Activated CD8-positive, alpha-beta memory T cell treated with anti-CD3 and anti-CD28 coated beads, Interleukin-2, amount 50 U/mL, for 24 hours (primary cell): ENCODE data around the gene DOK1.

ENCODE experiments used
- DNase-seq: peaks from one replicate; pipeline ENCODE4 v3.0.0-alpha.2; 2020; ENCODE audit errors: extremely low read depth

Gene DOK1

DNA sequence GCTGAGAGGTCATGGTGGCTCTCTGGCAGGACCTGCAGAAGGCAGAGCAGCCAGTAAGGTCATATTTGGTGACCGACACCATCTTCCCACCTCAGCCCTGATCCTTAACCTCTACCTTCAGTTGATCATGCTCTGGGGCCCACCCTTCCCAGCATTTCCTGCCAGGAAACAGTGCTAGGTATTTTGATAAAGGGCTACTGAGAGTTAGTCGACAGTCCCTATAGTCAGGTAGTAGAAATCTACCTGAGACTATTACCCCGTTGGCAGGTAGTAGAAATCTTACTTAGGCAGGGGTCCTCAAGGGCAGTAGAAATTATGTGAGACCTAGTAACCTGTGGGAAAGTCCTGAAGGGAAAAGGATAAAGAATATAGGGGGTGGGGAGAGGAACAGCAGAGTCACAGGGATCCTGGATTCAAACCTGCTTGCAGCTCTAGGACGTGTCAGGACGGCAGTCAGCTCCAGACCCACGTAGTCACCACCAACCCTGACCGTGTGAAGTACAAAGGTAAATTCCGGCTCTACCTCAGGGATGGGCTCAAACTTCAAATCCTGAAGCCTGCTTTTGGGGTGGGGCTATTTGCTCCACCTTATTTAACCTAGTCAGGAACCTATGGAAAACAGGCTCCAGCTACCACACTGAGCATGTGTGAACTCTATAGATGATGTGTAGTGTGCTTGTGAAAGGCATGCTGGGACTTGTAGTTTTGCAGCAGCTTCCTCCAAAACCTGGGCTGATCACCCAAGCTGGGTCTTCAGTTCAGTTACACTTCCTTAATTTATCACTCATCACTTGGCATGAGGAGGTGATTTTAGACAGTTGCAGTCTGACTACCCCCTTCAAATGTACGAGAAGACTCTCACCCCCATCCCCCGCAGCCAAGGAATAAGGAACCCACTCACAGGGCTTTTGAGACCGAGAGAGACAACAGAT lies 28.5 kb upstream of the DOK1 start, which contains the start of gene DQX1:
Gene DQX1 (minus strand): TSS at position 515 of the 932 bp plus-strand sequence. CDS start 502 bp downstream, at position 13.
- DNase-seq = no peak

DNA sequence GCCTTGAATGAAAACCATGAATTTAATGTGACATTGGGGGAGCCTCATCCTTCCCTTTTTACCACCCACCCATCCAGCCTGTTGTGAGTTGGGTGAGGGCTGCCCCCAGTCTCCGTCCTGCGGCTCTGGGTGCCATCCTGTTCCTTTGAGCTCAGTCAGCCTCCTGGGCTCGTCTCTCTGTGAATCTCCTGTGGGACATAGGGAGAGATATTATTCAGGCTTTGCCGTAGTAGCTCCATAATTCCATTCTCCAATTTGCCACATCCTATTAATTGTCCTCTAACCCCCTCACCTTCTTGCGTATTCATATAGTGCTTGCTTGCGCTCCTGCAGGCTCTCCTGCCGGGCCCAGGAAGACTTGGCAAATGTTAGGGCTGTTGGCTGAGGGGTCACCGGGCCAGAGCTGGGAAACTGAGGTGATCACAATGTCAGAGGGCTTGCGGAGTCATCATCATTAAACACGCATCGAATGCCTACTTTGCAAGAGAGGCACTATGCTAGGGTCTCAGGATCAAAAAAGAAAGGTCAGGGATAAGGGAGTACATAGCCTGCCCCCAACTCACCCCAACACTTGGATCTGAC lies 27.8 kb upstream of the DOK1 start:
- no peak for DNase-seq

DNA sequence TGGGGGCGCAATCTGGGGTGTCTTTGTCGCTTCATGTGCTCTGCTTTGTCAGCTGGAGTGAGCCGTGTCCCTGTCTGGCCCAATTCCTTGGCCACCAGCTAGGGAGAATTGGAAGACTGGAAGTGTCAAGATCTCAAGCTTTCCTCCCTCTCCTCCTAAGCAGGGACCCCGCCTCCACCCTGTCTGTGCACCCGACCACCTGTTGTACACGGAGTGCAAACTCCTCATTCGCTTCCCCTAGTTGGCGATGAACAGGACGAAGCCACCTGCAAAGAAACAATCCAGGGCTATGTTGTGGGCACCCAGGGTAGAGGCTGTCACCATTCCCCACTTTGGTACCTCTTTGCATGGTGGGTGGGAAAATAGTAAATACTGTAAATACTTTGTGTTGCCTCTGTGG lies 26.8 kb upstream of the DOK1 start:
- no peak for DNase-seq

DNA sequence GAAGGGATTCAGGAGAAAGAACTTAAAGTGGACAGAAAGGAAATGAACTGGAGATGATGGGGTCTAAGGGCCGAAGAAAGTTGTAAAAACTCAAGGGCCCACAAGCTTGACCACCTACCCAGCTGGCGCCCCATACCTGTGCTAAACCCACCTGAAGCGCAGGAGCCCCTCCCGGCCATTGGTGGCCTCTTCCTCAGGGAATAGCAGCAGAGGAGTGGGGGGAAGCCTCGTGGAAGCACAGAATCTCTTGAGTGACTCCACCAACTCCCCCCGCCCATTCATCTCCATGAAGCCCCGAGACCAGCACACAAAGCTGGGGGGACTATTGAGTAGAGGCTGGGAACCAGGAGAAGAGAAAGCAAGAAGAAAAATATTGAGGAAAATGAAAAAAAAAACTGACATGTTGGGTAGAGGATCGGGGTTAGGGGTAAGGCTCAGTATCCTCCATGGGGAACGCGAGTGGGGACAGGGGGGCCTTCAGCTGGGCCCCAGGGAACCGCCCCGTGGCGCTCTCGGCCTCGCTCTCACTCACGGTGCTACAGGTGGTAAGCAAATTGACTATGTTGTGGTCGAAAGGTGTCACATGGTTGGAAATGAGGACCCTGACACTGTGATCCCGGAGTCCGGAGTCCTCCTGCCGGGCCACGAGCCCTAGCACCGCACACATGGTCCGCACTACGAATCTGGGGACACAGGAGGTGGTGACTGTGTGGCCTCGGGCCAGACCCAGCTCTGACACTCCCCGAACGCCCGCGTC lies 25.7 kb upstream of the DOK1 start:
- DNase-seq = no peak

DNA sequence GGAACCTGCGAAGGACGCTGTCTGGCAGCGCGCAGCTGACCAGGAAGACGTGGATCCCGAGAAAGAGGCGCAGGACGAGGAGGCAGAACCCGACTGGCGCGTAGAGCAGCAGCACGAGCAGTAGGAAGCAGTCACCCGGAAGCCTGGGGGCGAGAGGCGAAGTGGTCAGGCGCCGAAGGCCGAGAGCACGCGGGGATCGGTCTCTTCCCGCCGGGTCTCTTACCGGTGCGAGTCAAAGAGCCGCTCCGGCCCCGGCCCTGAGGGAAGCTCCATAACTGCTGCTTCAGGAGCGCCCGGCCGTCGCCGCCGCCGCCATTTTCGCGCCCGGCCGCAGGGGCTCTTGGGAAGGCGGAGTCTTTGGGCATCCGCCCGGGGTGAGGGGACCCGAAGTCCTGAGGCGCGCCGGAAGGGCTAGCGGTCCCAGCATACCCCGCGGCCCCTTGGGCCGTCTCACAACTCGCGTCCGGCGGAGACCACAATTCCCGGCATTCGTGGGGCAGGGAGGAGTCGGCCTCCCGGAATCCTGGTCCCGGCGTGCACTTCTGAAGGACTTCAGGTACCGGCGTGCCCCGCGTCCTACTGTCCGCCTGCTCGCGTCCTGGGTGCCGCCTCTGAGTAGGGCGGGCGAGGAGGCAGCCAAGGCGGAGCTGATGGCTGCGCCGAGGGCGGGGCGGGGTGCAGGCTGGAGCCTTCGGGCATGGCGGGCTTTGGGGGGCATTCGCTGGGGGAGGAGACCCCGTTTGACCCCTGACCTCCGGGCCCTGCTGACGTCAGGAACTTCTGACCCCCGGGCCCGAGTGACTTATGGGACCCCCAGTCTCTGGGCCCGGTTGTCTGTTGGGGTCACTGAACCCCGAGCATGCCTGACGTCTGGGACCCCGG lies 24.9 kb upstream of the DOK1 start, which contains the start of the genes AUP1 and HTRA2:
Gene AUP1 (minus strand): TSS at position 350 of the 882 bp plus-strand sequence. CDS start 77 bp downstream, at position 273.
Gene HTRA2 (plus strand): TSS at position 577 of the 882 bp plus-strand sequence. CDS start 74 bp downstream, at position 651.
- peak; percentile 80 for DNase-seq

DNA sequence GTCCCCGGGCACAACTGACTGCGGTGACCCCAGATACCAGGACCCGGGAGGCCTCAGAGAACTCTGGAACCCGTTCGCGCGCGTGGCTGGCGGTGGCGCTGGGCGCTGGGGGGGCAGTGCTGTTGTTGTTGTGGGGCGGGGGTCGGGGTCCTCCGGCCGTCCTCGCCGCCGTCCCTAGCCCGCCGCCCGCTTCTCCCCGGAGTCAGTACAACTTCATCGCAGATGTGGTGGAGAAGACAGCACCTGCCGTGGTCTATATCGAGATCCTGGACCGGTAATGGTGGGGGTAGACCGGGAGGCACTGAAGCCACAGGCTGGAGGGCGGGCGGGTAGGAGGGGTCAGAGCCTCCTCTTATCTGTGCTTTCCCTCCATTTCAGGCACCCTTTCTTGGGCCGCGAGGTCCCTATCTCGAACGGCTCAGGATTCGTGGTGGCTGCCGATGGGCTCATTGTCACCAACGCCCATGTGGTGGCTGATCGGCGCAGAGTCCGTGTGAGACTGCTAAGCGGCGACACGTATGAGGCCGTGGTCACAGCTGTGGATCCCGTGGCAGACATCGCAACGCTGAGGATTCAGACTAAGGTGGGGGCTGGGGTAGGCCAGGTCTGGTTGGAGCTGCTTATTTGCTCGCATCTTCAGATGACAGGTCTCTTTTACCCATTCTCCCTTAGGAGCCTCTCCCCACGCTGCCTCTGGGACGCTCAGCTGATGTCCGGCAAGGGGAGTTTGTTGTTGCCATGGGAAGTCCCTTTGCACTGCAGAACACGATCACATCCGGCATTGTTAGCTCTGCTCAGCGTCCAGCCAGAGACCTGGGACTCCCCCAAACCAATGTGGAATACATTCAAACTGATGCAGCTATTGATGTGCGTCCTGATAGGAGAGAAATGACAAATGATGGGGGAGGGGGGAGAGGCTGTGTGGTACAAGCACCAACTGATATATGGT lies 24.0 kb upstream of the DOK1 start:
- DNase-seq = no peak

DNA sequence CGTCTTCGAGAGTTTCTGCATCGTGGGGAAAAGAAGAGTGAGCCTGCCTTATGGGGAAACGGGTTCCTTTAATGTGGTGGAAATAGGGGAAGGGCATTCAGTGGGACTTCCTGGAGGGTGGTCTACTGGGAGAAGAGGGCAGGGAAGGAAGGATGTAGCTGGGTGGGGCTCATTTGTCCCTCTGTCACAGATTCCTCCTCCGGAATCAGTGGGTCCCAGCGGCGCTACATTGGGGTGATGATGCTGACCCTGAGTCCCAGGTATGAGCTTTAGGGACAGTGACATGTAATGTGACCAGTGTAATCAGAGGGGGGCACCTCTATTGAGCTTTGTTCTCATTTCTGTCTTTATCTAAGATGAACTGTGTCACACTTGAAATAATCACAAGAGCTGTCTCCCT lies 22.9 kb upstream of the DOK1 start:
- DNase-seq = no peak

DNA sequence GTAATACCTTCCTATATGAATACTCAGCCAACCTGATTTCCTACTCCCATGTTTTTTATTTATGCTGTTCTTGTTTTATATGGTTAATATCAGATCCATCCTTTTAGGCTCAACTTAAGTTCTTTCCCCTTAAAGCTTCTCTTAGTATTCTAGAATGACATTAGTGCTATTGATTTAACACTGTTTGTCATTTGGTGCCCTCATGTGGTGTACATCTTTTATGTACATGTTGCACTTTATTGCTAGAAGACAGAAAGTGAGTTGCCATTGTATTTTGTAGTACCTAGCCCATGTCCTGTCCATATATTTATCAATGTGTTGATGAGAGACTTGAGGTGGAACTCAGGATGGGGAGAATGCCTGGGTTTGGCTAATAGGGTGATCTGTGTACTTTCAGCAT lies 22.3 kb upstream of the DOK1 start:
- no peak for DNase-seq

DNA sequence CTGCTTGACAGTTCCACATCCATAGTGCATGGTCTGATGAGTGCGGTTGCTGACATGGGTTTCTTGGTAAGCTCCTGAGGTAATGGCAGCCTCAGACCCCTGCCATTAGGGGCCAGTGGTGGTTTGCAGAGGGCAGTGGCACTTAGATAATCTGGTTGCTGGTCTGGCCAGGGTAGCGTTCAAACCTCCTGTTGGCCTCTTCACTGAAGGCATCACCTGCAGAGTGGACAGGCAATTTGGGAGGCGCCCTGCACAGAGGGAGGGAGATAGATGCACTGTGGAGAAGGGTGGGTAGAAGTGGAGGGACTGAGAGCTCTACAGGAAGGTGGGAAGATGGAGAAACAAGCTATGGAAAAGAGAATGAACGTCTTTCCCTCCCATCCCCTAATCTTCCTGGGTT lies 21.1 kb upstream of the DOK1 start:
- DNase-seq = no peak

DNA sequence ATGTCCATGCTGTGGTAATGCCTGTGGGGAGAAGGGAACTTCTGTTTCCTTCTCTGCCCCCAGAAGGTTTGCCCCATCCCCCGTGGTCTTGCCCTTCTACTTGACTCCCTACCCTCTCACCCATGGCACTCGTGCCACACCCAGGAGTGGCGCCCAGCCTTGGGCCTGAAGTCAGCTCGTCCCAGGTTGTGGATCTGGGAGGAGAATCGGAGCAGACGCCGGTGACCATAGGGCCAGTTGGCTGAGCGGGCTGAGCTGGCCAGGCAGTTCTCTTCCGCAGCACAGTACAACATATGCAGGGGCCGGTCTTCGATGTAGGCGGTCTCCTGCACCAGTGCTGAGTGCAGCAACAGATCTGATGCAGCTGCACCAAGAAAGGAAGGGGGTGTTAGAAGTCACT lies 20.1 kb upstream of the DOK1 start:
- no peak for DNase-seq

DNA sequence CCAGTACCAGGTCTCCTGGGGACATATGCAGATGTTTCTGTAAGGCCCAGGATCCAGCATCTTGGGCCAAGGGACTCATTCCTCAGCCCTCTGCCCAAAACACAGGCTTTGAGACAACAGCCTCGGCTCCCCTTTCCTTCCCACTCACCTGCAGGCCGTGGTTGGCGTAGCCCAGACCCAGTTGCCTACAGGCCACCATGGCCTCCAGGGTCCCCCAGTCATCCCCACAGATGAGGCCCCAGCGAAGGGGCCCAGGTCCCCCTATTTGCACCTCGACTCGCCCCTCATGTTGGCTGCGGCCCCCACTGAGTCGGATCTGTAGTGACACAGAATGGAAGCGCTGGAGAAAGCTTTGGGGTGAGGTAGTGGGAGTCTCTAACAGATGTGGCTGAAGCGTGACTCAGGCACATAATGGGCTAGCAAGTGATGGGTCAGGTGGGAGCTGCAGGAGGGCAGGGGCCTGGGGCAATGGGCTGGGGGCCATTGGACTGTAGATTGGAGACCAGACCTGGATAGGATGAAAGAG lies 19.0 kb upstream of the DOK1 start:
- DNase-seq = no peak

DNA sequence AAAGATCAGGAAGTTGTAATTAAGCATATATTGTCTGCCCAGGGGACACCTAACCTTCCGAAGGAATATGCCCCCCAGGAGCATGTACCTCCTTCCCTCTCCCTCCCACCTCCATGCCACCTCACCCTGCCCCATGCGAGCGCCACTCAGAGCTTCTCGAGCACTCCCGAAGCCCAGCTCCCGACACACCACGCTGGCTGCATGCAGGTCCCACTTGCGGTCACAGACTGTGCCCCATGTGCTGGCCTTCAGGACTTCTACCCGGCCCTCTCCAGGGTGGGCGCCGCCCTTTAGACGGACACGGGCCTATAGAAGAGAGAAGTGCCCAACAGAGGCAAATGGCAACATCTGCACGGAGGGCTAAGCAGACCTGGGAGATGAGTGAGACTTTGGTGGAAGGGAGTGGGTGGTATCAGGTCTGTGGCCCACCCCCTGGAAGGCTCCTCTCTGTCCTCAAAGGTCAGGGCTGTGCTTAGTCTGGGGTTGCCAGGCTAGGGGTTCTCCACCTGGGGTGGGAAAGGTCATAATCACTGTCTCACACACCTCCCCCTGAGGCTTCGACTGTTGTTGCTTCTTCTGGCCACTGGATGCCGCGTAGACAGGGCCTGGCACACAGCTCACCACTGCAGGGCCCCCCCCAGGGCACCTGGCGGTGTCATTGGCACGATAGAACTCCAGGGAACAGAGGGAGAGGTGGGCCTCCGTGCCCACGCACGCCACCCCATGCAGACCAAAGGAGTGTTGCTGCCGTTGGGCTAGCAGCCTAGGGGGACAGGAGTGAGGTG lies 18.2 kb upstream of the DOK1 start:
- DNase-seq = no peak

DNA sequence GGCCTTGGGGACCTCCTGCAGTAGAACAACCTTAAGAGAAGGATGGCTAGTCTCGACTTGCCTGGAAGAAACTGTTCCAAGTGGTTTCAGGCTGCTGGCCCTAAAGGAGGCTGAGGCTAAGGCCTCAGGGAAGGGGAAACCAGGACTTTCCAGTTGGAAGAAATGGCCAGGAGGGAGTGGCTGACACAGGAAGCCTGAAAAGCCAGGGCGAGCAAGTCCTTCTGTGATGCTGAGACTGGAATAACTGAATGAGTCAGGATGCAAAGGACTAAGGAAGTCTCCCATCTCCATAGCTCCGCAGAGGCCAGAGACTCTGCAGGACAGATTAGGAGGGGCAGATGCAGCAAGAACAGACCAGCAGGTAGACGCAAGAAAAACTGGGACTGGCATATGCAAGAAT lies 17.4 kb upstream of the DOK1 start:
- no peak for DNase-seq

DNA sequence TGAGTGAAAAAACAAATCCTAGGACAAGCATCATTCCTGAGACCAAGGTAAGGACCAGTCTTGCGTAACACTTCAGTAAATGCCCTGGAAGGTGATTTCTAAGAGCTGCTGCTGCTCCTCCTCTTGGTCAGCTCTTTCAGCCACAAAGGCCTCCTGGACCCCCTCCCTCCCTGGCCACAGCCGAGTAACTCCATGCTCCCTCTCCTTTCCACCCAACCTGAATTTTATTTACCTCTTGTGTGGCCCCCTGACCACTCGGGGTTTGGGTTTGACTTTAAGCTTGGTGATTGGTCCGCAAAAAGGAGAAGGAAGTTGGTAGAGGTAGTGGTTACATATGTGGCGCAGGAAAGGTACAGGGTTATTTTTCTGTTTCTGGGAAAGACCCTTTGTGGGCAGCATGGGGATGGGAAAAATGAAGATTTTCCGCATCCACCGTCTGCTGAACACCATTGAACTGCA lies 15.6 kb upstream of the DOK1 start:
- DNase-seq = no peak

DNA sequence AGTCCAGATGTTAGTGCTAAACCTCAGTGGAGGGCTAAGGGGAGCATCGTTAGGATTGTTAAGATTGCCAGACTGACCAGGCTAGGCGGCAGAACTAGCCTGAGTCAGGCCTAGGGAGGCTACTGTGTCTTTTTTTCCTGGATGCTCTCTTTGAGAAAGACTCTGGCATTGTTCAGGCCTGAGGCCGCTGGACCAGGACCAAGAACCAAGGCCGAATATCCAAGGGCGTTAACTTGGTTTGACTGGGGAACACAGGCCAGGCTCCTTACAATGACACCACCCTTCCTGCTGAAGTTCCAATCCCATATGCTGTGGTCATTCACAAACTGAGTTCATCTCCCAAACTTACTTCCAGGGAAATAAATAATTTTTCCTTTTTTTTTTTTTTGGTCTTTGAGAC lies 14.2 kb upstream of the DOK1 start:
- DNase-seq = no peak

DNA sequence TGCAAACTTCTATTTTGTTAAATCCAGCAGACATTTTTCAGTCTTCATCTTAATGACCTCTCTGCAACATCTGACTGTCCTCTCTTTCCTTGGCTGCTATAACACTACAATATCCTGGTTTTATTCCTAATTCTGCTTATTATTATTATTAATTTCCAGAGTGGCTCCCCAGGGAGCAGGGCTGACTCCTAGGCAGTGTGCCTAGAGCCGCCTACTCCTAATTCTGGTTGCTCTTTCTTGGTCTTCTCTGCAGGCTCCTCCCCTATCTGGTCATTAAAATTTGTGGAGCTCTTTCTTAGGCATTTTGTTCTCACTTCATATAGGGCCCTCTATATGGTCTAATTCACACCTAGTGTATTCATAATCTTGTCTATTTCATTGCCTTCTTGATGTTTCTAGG lies 11.5 kb upstream of the DOK1 start:
- no peak for DNase-seq

DNA sequence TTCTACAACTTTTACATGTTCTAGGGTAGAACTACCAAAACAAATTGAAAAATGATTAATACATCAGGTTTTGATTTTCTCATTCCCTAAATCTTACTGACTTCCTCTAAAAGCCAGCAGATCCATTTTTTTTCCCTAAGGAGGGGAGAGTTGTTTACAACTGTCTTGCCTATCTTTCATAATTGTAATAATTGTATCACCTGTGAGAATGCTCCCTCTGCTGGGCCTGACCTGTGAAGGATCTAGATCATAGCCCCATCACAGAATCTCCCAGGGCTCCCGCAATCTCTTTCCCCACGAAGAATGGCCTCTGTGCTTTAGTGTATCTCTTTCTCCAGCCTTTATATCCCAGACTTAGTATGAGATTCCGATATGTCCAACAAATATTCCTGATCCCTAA lies 9.9 kb upstream of the DOK1 start:
- DNase-seq = no peak

DNA sequence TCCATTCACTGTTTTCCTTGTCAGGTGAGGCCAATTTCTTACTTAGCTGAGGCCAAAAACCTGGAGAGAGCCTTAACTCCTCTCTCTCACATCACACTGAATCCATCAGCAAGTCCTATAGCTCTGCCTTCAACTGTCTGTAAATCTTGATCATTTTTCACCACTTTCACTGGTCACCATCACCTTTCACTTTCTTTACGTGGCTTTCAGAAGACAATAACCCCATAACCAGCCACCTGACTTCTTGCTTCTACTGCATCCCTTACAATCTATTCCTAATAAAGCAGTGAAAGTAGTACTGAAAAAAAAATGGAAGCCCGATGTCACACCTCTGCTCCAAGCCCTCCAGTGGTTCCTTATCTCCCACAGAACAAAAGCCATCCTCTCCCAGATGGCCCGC lies 8.5 kb upstream of the DOK1 start:
- no peak for DNase-seq

DNA sequence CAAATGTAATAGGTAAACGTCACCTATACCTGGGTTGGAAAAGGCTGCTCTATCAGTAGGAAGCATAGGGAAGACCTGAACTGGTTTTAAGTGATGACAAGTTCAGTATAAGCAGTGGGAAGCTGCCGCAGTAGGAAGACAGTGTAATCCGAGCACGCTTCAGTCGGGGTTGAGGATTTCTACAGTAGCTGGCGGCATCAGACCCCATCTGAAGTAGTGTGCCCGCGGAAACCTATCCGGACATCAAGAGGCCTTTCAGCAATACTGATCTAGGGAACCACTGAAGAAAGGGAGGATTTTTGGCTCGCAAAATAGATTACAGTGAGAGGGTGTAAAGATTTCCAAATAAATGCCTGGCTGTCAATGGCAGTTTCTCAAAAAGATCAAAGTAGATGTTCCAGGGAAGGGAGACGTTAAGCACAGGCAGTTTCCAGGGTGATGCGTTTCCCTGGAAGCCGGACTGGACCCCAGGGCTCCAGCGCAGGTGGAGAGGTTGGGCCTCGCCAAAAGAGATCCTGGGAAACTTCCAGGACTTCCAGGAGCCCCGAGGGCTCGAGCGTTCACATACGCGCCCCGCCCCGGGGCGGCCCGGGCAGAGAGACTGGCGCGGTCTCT lies 6.1 kb upstream of the DOK1 start:
- no peak for DNase-seq
